ENCODE data around the gene CRISPLD2. TPM values are rescaled to one million over a fixed set of nuclear protein-coding genes. Genes with fewer than 3 reads are reported as not detected.
"Not testable (repeated sequence)": the region's sequence is repeated elsewhere in the genome, so short reads cannot be mapped to it uniquely, and the experiment has no call there.

The CRISPLD2 gene
- total RNA-seq, 1 donor, result 40.2 TPM

- H3K9me3 ChIP-seq (ENCODE audit: low read depth, low read length); DNase-seq (ENCODE audit: insufficient read length, low spot score, missing footprints): not testable (repeated sequence)
Measured at GRCh38 chr16:84856203-84856581, 36.4 kb downstream of the CRISPLD2 start.

DNA sequence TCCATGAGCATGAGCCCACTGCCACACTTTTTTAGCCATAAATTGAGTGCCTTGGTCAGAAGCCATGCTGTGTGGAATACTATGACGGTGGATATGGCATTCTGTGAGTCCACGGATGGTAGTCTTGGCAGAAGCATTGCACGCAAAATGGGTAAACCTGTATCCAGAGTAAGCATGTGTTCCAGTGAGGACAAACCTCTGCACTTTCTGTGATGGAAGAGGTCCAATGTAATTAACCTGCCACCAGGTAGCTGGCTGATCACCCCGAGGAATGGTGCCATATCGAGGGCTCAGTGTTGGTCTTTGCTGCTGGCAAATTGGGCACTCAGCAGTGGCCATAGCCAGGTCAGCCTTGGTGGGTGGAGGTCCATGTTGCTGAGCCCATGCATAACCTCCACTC, 37.0 kb downstream of the CRISPLD2 start:
- not testable (repeated sequence) for H3K4me2 ChIP-seq (ENCODE audit: insufficient read depth, low read length); DNase-seq (ENCODE audit: insufficient read length, low spot score, missing footprints); H3K27ac ChIP-seq (ENCODE audit: low read depth, low read length); H2AFZ ChIP-seq (ENCODE audit: low read length); H3K9me3 ChIP-seq (ENCODE audit: low read depth, low read length); H4K20me1 ChIP-seq (ENCODE audit: insufficient read depth, low read length); H3K79me2 ChIP-seq (ENCODE audit: insufficient read depth, low read length); H3K27me3 ChIP-seq (ENCODE audit: insufficient read depth, low read length); H3K36me3 ChIP-seq (ENCODE audit: insufficient read depth, low read length); H3K4me3 ChIP-seq (ENCODE audit: insufficient read depth, low read length)
- peaks cover 14% of the 10 kb centered on the region for H3K4me1 ChIP-seq (ENCODE audit: insufficient read depth, low read length)

More at GRCh38 chr16:84856203-84856581, 36.4 kb downstream of the CRISPLD2 start:
- not testable (repeated sequence) for H3K27ac ChIP-seq (ENCODE audit: low read depth, low read length); H3K4me2 ChIP-seq (ENCODE audit: insufficient read depth, low read length); H3K27me3 ChIP-seq (ENCODE audit: insufficient read depth, low read length); H3K4me3 ChIP-seq (ENCODE audit: insufficient read depth, low read length); H4K20me1 ChIP-seq (ENCODE audit: insufficient read depth, low read length); H2AFZ ChIP-seq (ENCODE audit: low read length); H3K36me3 ChIP-seq (ENCODE audit: insufficient read depth, low read length); H3K79me2 ChIP-seq (ENCODE audit: insufficient read depth, low read length)
- peaks cover 20% of the 10 kb centered on the region for H3K4me1 ChIP-seq (ENCODE audit: insufficient read depth, low read length)

GRCh38 chr16:84859681-84860080, 39.9 kb downstream of the CRISPLD2 start:
- Histone ChIP-seq H4K20me1 (ENCODE audit: insufficient read depth, low read length) (no peaks in the 10 kb centered on the region), H3K79me2 (ENCODE audit: insufficient read depth, low read length) (no peaks in the 10 kb centered on the region), H3K27ac (ENCODE audit: low read depth, low read length) (no peak overlapping the region), H3K9me3 (ENCODE audit: low read depth, low read length) (peaks cover 9% of the 10 kb centered on the region), H3K27me3 (ENCODE audit: insufficient read depth, low read length) (no peaks in the 10 kb centered on the region), H3K4me1 (ENCODE audit: insufficient read depth, low read length) (peaks cover 3% of the 10 kb centered on the region), H3K4me2 (ENCODE audit: insufficient read depth, low read length) (no peak overlapping the region), H3K36me3 (ENCODE audit: insufficient read depth, low read length) (peaks cover 4% of the 10 kb centered on the region), H2AFZ (ENCODE audit: low read length) (no peak overlapping the region), H3K4me3 (ENCODE audit: insufficient read depth, low read length) (no peak overlapping the region)
- DNase-seq (ENCODE audit: insufficient read length, low spot score, missing footprints), result no peak
- no peak for TF ChIP-seq CTCF (IDR thresholded peaks at IDR 0.05; ENCODE audit: extremely low read depth, low read depth, low read length)

DNA sequence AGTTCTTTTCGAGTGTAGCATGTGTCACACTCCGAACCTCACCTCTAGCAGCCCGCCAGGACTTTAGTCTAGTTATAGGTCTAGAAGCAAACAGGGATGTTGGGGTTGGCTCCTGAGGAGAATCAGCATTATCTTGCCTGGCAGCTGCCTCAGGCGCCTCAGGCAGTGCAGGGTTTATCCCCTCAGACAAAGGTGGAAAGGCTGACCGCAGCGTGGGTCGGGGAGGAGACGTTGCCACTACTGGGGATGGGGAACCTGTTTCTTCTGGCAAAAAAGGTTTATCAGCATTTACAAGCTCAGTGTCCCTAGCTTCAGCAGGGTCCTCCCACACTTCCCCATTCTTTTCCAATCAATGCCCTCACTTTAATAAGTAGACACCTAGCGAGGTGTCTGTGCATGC, 40.6 kb downstream of the CRISPLD2 start:
- Histone ChIP-seq H4K20me1 (ENCODE audit: insufficient read depth, low read length) (no peaks in the 10 kb centered on the region), H3K36me3 (ENCODE audit: insufficient read depth, low read length) (peaks cover 4% of the 10 kb centered on the region), H3K79me2 (ENCODE audit: insufficient read depth, low read length) (no peaks in the 10 kb centered on the region), H3K4me2 (ENCODE audit: insufficient read depth, low read length) (no peak overlapping the region), H3K4me1 (ENCODE audit: insufficient read depth, low read length) (no peaks in the 10 kb centered on the region), H3K4me3 (ENCODE audit: insufficient read depth, low read length) (no peak overlapping the region), H3K27ac (ENCODE audit: low read depth, low read length) (no peak overlapping the region), H3K9me3 (ENCODE audit: low read depth, low read length) (peaks cover 9% of the 10 kb centered on the region), H3K27me3 (ENCODE audit: insufficient read depth, low read length) (no peaks in the 10 kb centered on the region), H2AFZ (ENCODE audit: low read length) (no peak overlapping the region)
- DNase-seq (ENCODE audit: insufficient read length, low spot score, missing footprints), result no peak
- TF ChIP-seq CTCF (IDR thresholded peaks at IDR 0.05; ENCODE audit: extremely low read depth, low read depth, low read length), result no peak

- no peaks in the 10 kb centered on the region for H4K20me1 ChIP-seq (ENCODE audit: insufficient read depth, low read length)
- H3K4me1 ChIP-seq (ENCODE audit: insufficient read depth, low read length), result no peaks in the 10 kb centered on the region
- H3K4me2 ChIP-seq (ENCODE audit: insufficient read depth, low read length), result no peak overlapping the region
- H3K79me2 ChIP-seq (ENCODE audit: insufficient read depth, low read length), result no peaks in the 10 kb centered on the region
- H2AFZ ChIP-seq (ENCODE audit: low read length), result no peak overlapping the region
- H3K4me3 ChIP-seq (ENCODE audit: insufficient read depth, low read length), result no peak overlapping the region
- no peaks in the 10 kb centered on the region for H3K27me3 ChIP-seq (ENCODE audit: insufficient read depth, low read length)
- DNase-seq (ENCODE audit: insufficient read length, low spot score, missing footprints), result no peak
- H3K36me3 ChIP-seq (ENCODE audit: insufficient read depth, low read length), result peaks cover 4% of the 10 kb centered on the region
- H3K27ac ChIP-seq (ENCODE audit: low read depth, low read length), result no peak overlapping the region
- peaks cover 9% of the 10 kb centered on the region for H3K9me3 ChIP-seq (ENCODE audit: low read depth, low read length)
- no peak for TF ChIP-seq CTCF (IDR thresholded peaks at IDR 0.05; ENCODE audit: extremely low read depth, low read depth, low read length)
Measured at GRCh38 chr16:84861671-84862070, 41.9 kb downstream of the CRISPLD2 start.
